ENCODE measurements around the gene POLG2. TPM values are rescaled to one million over a fixed set of nuclear protein-coding genes. Genes with fewer than 3 reads are reported as not detected.
A peak's percentile ranks its signal among the peaks of the same experiment; 100 is the strongest.
"Not testable (repeated sequence)": the region's sequence is repeated elsewhere in the genome, so short reads cannot be mapped to it uniquely, and the experiment has no call there.

Gene POLG2
- total RNA-seq, 1 experiment from 2014 or later, result 18.5 TPM

- in situ Hi-C loops (cut with HindIII; ENCODE audit: low sequenced_read_pairs), result no loop called here
- DNase-seq (ENCODE audit: low spot score), result no peak
These were observed 47.3 kb downstream of the POLG2 start for GRCh38 chr17:64449545-64449944.

- in situ Hi-C loops (cut with HindIII; ENCODE audit: low sequenced_read_pairs), result no loop called here
- peak; percentile 5 for DNase-seq (ENCODE audit: low spot score)
These were observed 48.0 kb downstream of the POLG2 start, which contains the start of gene MILR1 for GRCh38 chr17:64448665-64449512. TSS of gene MILR1 (plus strand) at chr17:64449115. CDS start at chr17:64449169, 54 bp downstream.

DNA sequence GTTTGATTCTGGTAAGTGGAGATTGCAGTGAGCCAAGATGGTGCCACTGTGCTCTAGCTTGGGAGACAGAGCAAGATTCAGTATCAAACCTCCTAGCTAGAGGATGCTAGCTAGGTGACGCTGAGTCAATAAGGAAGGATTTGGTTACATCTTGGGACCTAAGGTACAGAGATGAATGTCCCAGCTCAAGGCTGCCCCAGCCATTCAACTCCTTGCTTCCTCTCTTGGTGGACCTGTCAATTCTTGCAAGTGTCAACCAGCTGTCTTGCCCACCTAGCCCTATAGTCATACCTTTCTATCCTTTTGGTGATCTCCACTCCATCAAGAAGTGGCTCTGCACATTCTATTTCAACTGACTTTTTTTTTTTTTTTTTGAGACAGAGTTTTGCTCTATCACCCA lies 49.3 kb downstream of the POLG2 start:
- no peak for DNase-seq (ENCODE audit: low spot score)
- in situ Hi-C loops (cut with HindIII; ENCODE audit: low sequenced_read_pairs), result no loop called here

DNA sequence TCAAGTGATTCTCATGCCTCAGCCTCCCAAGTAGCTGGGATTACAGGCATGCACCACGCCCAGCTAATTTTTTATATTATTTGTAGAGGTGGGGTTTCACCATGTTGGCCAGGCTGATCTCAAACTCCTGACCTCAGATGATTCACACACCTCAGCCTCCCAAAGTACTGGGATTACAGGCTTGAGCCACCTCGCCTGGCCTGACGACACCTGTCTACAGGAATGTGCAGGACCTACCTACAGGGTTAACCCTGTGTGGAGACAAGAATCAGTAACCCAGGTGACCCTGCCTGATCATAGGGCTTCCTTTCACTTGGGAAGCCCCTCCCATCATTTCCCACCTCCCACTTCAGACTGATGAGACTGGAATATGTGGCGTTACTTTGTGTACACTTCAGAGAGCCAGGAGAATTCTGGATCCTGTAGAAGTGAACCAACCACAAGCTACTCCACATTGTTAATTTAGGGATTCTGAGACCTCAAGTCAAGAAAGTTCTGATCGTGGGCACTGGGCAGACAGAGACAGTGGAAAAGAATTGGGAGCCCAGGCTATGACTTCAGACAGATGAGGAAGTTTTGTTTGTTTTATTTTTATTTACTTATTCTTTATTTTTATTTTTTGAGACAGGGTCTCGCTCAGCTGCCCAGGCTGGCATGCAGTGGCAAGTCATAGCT lies 53.6 kb downstream of the POLG2 start:
- no peak for DNase-seq (ENCODE audit: low spot score)
- in situ Hi-C loops (cut with HindIII; ENCODE audit: low sequenced_read_pairs), result no loop called here

DNA sequence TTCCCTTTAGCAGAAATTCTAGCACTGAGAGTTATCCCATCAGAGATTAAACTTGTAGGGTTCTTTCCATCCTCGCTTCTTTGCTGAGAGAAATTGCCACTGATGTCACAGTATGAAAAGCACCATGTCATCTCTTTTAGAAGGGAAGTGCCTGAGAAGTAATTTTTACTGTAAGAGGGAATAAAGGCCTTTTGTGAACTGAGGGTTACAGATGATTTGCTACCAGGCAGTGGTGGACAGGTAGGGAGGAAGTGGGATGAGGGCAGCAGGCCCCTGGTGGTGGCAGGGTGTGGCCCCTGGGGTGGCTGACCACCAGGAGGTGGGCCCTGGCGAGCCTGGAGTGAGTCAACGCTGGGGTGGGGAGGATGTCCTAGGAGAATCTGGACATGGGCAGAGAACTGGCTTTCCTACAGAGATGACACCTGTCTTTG lies 54.3 kb downstream of the POLG2 start:
- in situ Hi-C loops (cut with HindIII; ENCODE audit: low sequenced_read_pairs), result no loop called here
- no peak for DNase-seq (ENCODE audit: low spot score)

- in situ Hi-C loops (cut with HindIII; ENCODE audit: low sequenced_read_pairs), result no loop called here
- DNase-seq (ENCODE audit: low spot score), result no peak
These were observed 54.9 kb downstream of the POLG2 start for GRCh38 chr17:64441772-64442540.

DNA sequence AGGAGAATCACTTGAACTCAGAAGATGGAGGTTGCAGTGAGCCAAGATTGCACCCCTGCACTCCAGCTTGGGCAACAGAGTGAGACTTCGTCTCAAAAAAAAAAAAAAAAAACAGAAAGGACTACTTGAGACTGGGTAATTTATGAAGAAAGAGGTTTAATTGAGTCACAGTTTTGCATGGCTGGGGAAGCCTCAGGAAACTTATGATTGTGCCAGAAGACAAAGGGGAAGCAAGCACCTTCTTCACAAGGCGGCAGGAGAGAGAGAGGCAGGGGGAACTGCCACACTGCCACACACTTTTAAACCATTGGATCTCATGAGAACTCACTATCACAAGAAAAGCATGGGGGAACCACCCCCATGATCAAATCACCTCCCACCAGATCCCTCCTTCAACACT lies 56.9 kb downstream of the POLG2 start:
- DNase-seq (ENCODE audit: low spot score), result no peak
- in situ Hi-C loops (cut with HindIII; ENCODE audit: low sequenced_read_pairs), result no loop called here

DNA sequence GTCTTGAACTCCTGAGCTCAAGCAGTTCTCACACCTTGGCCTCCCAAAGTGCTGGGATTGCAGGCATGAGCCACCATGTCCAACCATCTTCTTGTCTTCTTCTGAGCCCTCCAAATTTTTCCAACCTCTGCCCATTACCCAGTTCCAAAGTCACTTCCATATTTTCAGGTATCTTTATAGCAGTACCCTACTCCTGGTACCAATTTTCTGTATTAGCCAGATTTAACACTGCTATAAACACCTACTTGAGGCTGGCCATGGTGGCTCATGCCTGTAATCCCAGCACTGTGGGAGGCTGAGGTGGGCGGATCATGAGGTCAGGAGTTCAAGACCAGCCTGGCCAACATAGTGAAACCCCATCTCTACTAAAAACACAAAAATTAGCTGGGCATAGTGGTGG lies 57.3 kb downstream of the POLG2 start:
- DNase-seq (ENCODE audit: low spot score); in situ Hi-C loops (cut with HindIII; ENCODE audit: low sequenced_read_pairs): not testable (repeated sequence)

- in situ Hi-C loops (cut with HindIII; ENCODE audit: low sequenced_read_pairs), result no loop called here
- DNase-seq (ENCODE audit: low spot score), result no peak
These were observed 58.8 kb downstream of the POLG2 start for GRCh38 chr17:64437944-64438525.

DNA sequence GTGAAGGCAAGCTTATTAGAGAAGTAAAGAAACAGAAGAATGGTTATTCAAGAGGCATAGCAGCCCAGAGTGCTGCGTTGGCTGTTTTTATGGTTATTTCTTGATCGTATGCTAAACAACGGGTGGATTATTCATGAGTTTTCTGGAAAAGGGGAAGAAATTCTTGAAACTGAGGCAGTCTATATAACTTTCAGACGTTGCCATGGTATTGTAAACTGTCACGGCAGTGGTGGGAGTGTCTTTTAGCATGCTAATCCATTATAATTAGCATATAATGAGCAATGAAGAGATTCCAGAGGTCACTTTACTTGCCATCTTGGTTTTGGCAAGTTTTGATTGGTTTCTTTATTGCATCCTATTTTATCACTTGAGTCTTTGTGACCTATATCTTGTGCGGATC lies 65.3 kb downstream of the POLG2 start:
- DNase-seq (ENCODE audit: low spot score), result no peak
- in situ Hi-C loops (cut with HindIII; ENCODE audit: low sequenced_read_pairs), result no loop called here

- in situ Hi-C loops (cut with HindIII; ENCODE audit: low sequenced_read_pairs), result not testable (repeated sequence)
These were observed 66.8 kb downstream of the POLG2 start for GRCh38 chr17:64430036-64430435.

GRCh38 chr17:64428406-64428805 lies 68.4 kb downstream of the POLG2 start:
- in situ Hi-C loops (cut with HindIII; ENCODE audit: low sequenced_read_pairs), result no loop called here
- no peak for DNase-seq (ENCODE audit: low spot score)

More at GRCh38 chr17:64430036-64430435, 66.8 kb downstream of the POLG2 start:
- not testable (repeated sequence) for DNase-seq (ENCODE audit: low spot score)

Other genes with a start within 250 kb of the POLG2 start
- 7.4 and 22.7 TPM in 2 replicates for gene TEX2, start 233.8 kb downstream of the POLG2 start, total RNA-seq (2014; rRNA removed; shearing (Covaris generic))
- gene PECAM1, start 106.2 kb downstream of the POLG2 start, total RNA-seq (2014; rRNA removed; shearing (Covaris generic)), result 0.06 TPM in 1 of 2 replicates, not detected in the other
- gene MILR1, start 47.9 kb downstream of the POLG2 start, total RNA-seq (2014; rRNA removed; shearing (Covaris generic)), result not detected in 2 replicates
- gene DDX5, start 9.2 kb upstream of the POLG2 start, total RNA-seq (2014; rRNA removed; shearing (Covaris generic)), result 397 and 498 TPM in 2 replicates
- gene CEP95, start 9.9 kb upstream of the POLG2 start, total RNA-seq (2014; rRNA removed; shearing (Covaris generic)), result 17.5 and 22.0 TPM in 2 replicates
- gene SMURF2, start 165.3 kb upstream of the POLG2 start, total RNA-seq (2014; rRNA removed; shearing (Covaris generic)), result 34.8 and 44.1 TPM in 2 replicates